ENCODE results near the gene FAM9C.
"Not testable (repeated sequence)": the region's sequence is repeated elsewhere in the genome, so short reads cannot be mapped to it uniquely, and the experiment has no call there.

FAM9C gene

GRCh38 chrX:13076176-13076961, 31.9 kb upstream of the FAM9C start:
- DNase-seq (ENCODE audit: low spot score) (peak; percentile 15), FAIRE-seq (no peak)

- no peak for FAIRE-seq
These were observed 30.2 kb upstream of the FAM9C start for GRCh38 chrX:13074297-13075262.

GRCh38 chrX:13069771-13070416, 25.5 kb upstream of the FAM9C start:
- DNase-seq (ENCODE audit: low spot score) (no peak), FAIRE-seq (no peak)

More at GRCh38 chrX:13074297-13075262, 30.2 kb upstream of the FAM9C start:
- DNase-seq (ENCODE audit: low spot score), result no peak

- DNase-seq (ENCODE audit: low spot score) (no peak), FAIRE-seq (no peak)
These were observed 24.2 kb upstream of the FAM9C start for GRCh38 chrX:13068651-13069050.

GRCh38 chrX:13067773-13068172, 23.4 kb upstream of the FAM9C start:
- DNase-seq (ENCODE audit: low spot score) (no peak), FAIRE-seq (no peak)

- FAIRE-seq (no peak), DNase-seq (ENCODE audit: low spot score) (no peak)
These were observed 22.0 kb upstream of the FAM9C start for GRCh38 chrX:13066391-13066790.

GRCh38 chrX:13064599-13065143, 20.3 kb upstream of the FAM9C start:
- DNase-seq (ENCODE audit: low spot score), result peak; percentile 21
- no peak for FAIRE-seq

- not testable (repeated sequence) for DNase-seq (ENCODE audit: low spot score); FAIRE-seq
These were observed 18.7 kb upstream of the FAM9C start for GRCh38 chrX:13063124-13063523.

GRCh38 chrX:13062331-13062730, 17.9 kb upstream of the FAM9C start:
- not testable (repeated sequence) for DNase-seq (ENCODE audit: low spot score); FAIRE-seq

GRCh38 chrX:13061215-13061708, 16.8 kb upstream of the FAM9C start:
- not testable (repeated sequence) for DNase-seq (ENCODE audit: low spot score); FAIRE-seq

- FAIRE-seq, result peak; percentile 91
- DNase-seq (ENCODE audit: low spot score), result peak; percentile 77
These were observed 15.4 kb upstream of the FAM9C start for GRCh38 chrX:13059637-13060499.

- FAIRE-seq (no peak), DNase-seq (ENCODE audit: low spot score) (no peak)
These were observed 11.1 kb upstream of the FAM9C start for GRCh38 chrX:13055486-13055885.

- DNase-seq (ENCODE audit: low spot score) (no peak), FAIRE-seq (no peak)
These were observed 8.8 kb upstream of the FAM9C start for GRCh38 chrX:13053171-13053570.

- FAIRE-seq (no peak), DNase-seq (ENCODE audit: low spot score) (no peak)
These were observed 7.2 kb upstream of the FAM9C start for GRCh38 chrX:13051529-13052172.

GRCh38 chrX:13051167-13051528, 6.7 kb upstream of the FAM9C start:
- no peak for FAIRE-seq
- no peak for DNase-seq (ENCODE audit: low spot score)

GRCh38 chrX:13050151-13050550, 5.7 kb upstream of the FAM9C start:
- FAIRE-seq, result no peak

GRCh38 chrX:13048280-13048679, 3.9 kb upstream of the FAM9C start:
- no peak for FAIRE-seq
- no peak for DNase-seq (ENCODE audit: low spot score)

More at GRCh38 chrX:13050151-13050550, 5.7 kb upstream of the FAM9C start:
- DNase-seq (ENCODE audit: low spot score), result no peak

GRCh38 chrX:13047759-13048158, 3.3 kb upstream of the FAM9C start:
- DNase-seq (ENCODE audit: low spot score), result no peak
- no peak for FAIRE-seq

GRCh38 chrX:13046141-13046855, 1.9 kb upstream of the FAM9C start:
- no peak for FAIRE-seq
- DNase-seq (ENCODE audit: low spot score), result no peak

All from RCC 7860 (cell line).